ENCODE results near the gene AACS.
"Not testable (repeated sequence)": the region's sequence is repeated elsewhere in the genome, so short reads cannot be mapped to it uniquely, and the experiment has no call there.

Gene AACS

GRCh38 chr12:125128439-125129178 lies 63.4 kb downstream of the AACS start:
- DNase-seq: no peak

DNA sequence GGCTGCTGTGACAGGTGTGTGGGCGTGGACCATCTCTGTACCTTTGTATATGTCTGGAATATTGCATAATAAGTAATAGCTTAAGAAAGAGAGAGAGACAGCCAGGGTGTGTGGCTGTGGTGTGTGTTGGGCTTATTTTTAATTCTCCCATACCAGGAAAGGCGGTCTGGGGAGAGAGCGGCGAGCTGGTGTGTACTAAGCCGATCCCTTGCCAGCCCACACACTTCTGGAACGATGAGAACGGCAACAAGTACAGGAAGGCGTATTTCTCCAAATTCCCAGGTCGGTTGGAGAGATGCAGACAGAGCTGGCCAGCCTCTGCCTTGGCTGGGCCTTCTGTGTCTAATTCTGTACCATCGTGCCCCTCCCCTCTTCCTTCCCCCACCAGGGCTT lies 63.9 kb downstream of the AACS start:
- DNase-seq: no peak

- DNase-seq: no peak
Observed at GRCh38 chr12:125129591-125130255, 64.5 kb downstream of the AACS start.

- DNase-seq: no peak
Observed at GRCh38 chr12:125131958-125132357, 66.7 kb downstream of the AACS start.

GRCh38 chr12:125132698-125133400 lies 67.6 kb downstream of the AACS start:
- no peak for DNase-seq

- no peak for DNase-seq
Observed at GRCh38 chr12:125133616-125134015, 68.4 kb downstream of the AACS start.

DNA sequence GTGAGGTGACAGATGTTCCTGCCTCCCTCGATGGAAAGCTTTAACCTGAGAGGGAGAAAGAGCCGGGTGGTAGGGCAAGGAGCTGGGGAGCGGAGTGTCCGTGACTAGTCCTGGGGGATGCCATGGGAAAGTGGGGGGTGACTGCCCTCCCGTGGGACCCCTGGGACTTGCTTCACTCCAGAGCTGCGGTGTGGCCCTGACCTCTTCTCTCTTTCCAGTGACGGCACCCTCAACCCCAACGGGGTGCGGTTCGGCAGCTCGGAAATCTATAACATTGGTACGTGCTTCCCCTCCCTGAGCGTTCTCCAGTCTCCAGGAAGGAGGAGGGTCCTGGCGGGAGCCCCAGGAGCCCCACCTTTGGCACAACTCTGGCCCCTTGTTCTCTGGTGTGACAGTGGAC lies 69.3 kb downstream of the AACS start:
- no peak for DNase-seq

DNA sequence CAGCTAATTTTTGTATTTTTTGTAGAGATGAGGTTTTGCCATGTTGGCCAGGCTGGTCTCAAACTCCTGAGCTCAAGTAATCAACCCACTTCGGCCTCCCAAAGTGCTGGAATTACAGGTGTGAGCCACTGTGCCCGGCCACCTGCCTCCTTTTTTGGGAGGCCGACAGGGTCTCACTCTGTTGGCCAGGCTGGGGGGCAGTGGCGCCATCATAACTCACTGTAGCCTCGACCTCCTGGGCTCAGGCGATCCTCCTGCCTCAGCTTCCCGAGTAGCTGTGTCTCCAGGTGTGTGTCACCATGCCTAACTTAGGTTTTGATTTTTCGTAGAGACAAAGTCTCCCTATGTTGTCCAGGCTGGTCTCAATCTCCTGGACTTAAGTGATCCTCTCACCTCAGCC lies 70.7 kb downstream of the AACS start:
- no peak for DNase-seq

DNA sequence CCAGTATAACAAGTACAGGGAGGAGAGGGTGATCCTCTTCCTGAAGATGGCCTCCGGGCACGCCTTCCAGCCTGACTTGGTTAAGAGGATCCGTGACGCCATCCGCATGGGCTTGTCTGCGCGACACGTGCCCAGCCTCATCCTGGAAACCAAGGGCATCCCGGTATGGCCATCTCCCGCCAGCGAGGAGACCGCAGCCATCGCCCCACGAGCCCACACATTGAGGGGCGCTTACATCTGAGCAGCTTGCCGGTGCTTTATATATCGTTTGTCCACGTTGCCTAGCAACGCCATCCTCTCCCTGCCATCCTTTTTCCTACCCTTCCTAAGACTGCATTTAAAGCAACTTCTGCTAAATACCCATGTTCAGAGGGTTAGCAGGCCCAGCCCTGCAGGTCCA lies 71.5 kb downstream of the AACS start:
- DNase-seq: no peak

GRCh38 chr12:125137766-125138344 lies 72.6 kb downstream of the AACS start:
- no peak for DNase-seq

DNA sequence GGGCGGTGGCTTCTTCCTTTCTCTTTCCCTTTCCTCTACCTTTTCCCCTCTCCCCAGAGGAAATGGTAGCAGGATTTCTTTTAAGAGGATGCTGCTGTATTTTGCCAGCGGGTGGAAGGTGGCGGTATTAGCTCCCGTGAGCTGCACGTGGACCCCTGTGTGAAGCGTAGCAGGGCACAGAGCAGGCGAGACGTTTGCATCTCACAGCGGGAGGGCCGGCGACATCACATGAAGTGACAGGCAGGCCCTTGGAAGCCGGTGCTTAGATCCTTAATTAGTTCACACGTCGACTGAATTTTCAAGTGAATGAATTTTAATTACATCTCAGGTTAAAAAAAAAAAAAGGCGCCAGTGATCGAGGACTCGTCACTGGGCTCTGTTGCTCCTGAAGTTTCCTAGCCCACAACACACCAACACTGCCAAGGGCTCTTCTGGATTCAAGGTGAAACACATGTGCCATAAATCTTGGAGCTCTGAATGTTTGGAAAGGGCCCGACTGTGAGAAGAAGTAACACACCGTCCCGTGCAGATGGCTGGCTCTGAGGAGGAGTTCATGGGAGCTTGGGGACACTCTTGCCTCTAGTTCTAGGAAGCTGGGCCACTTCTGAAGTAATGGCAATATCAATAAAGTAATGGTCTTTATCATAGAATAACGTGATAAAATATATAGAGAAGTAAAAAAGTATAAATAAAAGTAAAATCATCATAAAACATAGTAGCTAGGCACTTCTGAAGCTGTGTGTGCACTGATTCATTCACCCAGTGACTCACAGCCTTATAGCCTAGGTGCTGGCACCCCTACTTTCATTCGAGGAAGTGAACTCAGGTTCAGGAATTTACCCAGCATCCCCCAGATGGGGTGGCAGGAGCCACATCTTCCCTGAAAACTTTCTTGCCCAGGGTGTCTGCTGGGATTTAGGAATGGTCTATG lies 75.3 kb downstream of the AACS start:
- no peak for DNase-seq

DNA sequence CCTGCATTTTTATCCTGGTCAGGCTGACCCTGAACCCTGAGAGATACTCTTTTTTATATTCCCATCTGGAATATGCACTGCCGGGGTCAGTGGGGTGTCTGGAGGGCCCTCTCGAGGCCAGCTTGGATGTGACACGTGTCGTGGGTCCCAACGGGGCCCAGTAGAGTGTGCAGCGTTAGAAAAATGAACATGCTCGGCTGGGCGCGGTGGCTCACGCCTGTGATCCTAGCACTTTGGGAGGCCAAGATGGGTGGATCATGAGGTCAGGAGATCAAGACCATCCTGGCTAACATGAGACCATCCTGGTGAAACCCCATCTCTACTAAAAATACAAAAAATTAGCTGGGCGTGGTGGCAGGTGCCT lies 76.0 kb downstream of the AACS start:
- DNase-seq: not testable (repeated sequence)

DNA sequence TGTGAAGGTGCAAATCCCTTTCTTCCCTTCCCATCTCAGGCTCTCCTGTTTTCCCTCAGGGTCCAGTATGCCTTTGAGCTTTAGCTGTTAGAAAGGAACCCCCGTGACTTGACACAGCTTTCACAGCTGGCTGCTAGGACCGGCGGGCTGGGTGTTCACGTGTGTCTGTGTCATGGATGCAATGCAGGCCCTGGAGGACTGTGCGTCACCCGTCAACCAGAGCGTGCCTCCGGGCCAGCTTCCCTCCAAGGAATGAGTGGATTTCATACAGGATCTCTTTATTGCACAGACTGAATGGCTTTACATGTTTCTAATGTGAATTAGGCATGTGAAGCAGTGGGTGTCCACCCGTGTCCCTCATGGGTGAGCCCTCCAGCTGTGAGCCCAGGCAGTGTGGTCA lies 77.4 kb downstream of the AACS start:
- no peak for DNase-seq

GRCh38 chr12:125143491-125143890 lies 78.3 kb downstream of the AACS start:
- no peak for DNase-seq

DNA sequence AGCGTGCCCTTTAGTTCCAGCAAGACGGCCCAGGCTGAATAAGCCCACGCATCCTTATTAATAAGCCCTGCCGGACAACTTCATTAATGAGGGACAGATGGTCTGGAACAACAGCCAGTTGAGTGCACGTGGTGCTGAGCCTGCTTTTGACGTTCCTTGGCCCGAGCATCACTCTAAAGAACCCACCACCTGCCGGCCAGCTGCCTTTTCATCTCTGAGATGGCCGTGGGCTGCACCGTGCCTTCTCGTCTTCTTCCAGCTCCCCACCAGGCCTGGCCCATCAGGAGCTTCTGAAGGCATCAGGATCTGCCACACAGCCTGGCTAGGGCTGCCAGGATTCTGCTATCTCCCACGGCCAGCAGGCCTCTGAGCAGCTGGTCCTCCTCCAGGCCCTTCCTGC lies 80.0 kb downstream of the AACS start:
- no peak for DNase-seq

- DNase-seq: no peak
Observed at GRCh38 chr12:125148316-125148715, 83.1 kb downstream of the AACS start.

DNA sequence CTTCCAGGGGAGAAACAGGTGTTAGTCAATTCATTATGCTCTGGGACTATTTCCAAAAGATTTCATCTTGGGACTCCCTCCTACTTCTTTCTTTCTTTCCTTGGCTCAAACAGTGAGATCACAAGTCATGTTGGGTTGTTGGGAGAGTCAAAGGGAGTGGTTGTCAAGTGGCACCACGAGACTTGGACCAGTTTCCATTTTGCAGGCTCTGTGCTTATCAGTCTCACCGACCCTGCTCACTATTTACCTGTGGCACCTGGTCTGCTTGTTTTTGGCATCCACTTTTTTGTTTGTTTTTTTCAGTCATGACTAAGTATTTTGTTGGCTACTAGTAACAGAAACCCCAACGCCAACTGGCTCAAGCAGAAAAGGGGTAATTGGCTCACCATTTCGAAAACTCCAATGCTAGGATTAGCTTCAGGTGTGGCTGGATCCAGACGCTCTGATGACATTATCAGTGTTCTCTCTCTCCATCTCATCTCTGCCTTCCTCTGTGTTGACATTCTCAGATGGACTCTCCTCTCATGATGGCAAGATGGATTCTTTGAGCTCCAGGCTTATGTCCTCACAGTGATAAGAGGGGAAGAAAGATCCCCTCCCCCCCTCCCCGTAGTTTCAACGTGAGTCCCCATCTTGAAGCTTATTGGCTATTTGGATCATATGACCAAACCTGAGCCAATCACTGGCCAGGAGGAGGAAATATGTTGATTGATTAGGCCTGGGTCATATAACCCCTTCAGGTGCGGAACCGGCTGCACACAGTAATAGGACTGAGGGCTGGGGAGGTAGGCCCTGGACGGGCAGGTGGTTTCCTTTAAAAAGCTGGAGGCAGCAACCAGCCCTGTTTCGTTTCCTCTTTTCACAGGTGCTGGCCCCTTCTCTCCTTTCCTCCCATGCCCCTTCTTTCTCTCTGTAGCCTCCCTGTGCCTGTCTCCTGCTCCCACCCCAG lies 84.2 kb downstream of the AACS start:
- no peak for DNase-seq

DNA sequence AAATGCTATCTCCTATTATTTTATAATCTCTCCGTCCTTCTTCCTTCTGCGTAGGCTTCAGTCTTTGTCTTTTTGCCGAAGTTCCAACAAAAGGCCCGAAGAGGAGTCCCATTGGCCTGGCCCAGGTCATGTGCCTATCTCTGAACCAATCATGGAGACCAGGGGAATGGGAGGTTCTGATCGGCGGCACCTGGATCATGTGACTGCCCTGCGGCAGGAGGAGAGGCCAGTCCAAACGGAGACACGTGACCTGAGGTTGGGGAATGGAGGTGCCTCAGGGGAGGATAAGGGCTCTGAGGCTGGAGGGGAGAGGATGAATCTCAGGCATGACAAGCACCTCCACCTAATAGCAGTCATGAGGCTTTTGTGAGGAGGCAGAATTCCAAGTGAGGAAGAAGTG lies 86.0 kb downstream of the AACS start:
- no peak for DNase-seq

DNA sequence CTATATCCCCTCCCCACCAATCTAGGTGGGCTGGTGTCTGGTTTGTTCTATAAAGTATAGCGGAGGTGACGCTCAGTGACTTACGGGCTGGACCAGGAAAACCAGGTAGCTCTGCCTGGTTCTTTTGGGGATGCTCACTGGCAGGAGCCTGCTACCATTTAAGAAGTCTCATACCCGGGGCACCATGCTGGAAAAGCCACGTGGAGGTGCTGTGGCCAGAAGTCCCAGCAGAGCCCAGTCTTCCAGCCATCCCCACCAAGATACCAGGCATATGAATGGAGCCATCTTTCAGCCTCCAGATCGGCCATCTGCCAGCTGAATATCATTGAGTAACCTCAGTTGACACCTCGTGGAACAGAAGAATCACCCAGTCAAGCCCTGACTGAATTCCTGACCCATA lies 87.2 kb downstream of the AACS start:
- DNase-seq: no peak

- no peak for DNase-seq
Observed at GRCh38 chr12:125155366-125155765, 90.1 kb downstream of the AACS start.

DNA sequence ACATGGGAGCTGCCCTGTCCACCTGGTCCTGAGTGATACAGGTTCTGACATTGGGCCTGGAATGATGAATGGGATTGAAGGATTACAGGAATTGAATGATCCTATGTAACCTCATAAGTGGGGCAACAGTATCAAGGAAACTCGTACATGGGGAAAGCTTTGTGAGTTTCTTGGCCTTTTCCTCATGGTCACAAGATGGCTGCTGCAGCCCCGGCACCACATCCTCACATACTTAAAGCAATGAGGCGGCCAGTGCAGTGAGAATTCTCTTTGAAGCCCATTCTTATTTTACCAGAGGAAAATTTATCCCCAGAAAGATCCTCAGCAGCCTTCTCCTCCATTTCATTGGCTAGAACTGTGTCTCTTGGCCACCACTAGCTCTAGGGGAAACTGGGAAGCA lies 91.9 kb downstream of the AACS start:
- no peak for DNase-seq

GRCh38 chr12:125159702-125160101 lies 94.5 kb downstream of the AACS start:
- no peak for DNase-seq

Data from NCI-H1105 treated with DMSO at 0.1 percent for 48 hours (cell line).